ENCODE results near the gene FIGNL1.

FIGNL1 gene

DNA sequence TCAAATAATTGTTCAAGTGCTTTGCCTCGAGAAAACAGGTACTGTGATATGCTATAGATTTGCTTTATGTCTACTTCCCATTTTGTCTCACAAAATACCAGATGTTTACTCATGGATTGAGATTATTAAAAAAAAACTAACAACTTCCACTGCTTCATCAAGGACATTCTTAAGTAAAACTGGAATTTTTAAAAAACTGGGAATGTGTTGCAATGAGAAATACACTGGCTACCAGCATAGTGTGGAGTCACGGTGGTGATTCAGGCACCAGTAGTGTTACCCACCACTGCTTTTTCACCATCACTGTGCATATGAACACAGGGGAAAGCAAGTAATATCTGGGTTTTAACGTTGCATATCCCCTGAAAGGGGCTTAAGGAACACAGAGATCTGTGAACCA is 21.2 kb downstream of the FIGNL1 start:
- TF ChIP-seq, protein P1, sequence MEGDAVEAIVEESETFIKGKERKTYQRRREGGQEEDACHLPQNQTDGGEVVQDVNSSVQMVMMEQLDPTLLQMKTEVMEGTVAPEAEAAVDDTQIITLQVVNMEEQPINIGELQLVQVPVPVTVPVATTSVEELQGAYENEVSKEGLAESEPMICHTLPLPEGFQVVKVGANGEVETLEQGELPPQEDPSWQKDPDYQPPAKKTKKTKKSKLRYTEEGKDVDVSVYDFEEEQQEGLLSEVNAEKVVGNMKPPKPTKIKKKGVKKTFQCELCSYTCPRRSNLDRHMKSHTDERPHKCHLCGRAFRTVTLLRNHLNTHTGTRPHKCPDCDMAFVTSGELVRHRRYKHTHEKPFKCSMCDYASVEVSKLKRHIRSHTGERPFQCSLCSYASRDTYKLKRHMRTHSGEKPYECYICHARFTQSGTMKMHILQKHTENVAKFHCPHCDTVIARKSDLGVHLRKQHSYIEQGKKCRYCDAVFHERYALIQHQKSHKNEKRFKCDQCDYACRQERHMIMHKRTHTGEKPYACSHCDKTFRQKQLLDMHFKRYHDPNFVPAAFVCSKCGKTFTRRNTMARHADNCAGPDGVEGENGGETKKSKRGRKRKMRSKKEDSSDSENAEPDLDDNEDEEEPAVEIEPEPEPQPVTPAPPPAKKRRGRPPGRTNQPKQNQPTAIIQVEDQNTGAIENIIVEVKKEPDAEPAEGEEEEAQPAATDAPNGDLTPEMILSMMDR (IDR thresholded peaks at IDR 0.05; ENCODE audit: borderline replicate concordance, insufficient read depth, low read depth, low read length), result no peak
- no peak overlapping the region for H3K4me3 ChIP-seq (ENCODE audit: low read depth, low read length)

DNA sequence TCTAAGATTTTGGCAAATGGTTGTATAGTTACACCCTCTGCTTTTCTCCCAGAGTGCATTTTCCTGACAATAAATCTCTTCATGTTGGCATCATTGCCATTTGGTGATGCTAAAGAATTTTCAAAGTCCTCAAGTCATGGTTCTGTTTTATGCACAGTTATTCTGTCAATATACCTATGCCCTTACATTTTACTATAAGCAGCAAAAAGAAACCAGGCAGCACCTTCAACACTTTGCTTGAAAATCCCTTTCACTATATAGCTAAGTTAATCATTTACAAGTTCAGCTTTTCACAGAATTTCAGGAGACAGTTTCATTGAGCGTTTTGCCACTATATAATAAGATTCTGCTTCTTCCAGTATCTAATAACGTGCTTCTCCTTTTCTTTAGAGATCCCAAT is 22.6 kb downstream of the FIGNL1 start:
- H3K4me3 ChIP-seq (ENCODE audit: low read depth, low read length), result no peak overlapping the region
- TF ChIP-seq, protein P1 (IDR thresholded peaks at IDR 0.05; ENCODE audit: borderline replicate concordance, insufficient read depth, low read depth, low read length), result no peak

DNA sequence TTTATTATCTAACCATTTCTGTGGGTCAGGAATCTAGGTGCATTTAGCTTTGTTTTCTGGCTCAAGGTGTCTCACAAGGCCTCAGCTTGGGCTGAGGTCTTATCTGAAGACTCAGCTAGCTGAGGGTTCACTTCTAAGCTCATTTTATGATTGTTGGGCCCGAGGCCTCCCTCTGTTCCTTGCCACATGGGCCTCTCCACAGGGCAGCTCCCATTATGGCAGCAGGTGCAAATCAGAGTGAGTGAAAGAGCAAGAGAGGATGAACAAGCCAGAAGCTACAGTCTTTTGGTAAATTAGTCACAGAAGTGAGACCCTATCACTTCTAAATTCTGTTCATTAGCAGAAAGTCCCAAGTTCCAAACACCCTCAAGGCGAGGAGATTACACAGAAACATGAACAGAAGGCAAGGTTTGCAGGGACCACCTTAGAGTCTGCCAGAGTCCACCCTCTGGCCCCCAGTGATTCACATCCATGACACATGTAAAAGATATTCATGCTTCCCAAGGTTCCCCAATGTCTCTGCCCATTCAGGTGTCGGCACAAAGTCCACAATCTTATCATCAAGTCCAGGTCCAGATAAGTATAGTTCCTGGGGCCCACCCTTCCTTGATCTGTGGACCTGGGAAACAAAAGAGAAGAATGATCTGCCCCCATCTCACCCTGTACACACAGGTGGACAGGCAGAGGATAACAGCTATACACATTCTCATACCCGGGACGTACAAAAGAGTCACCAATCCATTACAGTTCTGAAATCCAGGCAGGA is 23.7 kb downstream of the FIGNL1 start:
- H3K4me3 ChIP-seq (ENCODE audit: low read depth, low read length), result no peak overlapping the region
- TF ChIP-seq, protein P1 (IDR thresholded peaks at IDR 0.05; ENCODE audit: borderline replicate concordance, insufficient read depth, low read depth, low read length), result no peak

DNA sequence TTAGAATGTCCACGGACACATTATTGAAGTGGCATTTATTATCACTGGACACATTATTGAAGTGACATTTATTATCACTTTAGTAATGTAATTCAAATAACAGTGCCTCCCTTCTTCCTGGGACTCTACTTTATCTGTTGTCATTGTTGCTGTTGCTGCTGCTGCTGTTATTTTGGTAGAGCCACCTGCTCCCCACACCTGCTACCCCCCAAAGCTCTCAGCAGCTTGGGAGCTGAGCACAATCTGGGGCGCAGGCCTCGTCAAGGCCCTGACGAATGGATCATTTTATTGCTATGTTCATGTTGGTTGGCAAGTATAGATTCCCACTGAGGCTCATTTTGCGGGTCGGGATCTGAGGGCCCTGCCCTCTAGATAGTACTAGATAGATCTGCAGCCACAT is 24.8 kb downstream of the FIGNL1 start:
- H3K4me3 ChIP-seq (ENCODE audit: low read depth, low read length), result no peak overlapping the region
- TF ChIP-seq, protein P1 (IDR thresholded peaks at IDR 0.05; ENCODE audit: borderline replicate concordance, insufficient read depth, low read depth, low read length), result no peak

DNA sequence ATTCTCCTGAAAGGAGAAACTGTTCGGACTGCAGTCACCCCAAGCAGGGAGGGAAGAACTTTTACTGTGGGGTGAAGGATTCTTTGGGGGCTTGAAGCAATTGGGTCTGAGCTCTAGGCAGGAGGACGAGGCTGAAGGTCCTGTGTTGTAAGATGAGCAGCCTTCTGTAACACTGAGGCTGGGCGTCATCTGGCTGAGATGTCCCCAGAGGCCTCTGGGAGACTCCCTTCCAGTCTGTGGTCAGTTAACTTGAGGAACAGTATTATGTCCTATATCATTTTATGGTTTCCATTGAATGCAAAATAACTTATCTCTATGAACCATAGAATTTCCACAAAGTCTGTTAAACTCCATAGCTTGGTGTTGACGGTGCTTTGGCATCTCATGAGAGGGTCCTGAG is 26.3 kb downstream of the FIGNL1 start:
- TF ChIP-seq, protein P1 (IDR thresholded peaks at IDR 0.05; ENCODE audit: borderline replicate concordance, insufficient read depth, low read depth, low read length), result no peak
- no peak overlapping the region for H3K4me3 ChIP-seq (ENCODE audit: low read depth, low read length)

DNA sequence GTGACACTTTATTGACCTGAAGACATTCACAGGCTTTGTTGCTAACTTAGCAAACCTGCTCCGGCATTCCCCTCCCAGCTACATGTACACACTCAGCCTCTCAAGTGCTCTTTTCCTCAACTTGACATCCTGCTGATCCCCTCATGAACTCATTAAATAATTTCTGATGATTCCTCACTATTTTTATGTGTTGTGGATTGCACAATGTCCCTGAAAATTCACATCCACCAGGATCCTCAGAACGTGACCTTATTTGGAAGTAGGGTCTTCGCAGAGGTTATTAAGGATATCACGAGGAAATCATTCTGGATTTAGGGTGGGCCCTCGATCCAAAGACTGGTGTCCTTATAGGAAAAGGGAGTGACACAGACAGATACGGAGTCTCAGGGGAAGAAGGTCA is 27.3 kb downstream of the FIGNL1 start:
- no peak overlapping the region for H3K4me3 ChIP-seq (ENCODE audit: low read depth, low read length)
- TF ChIP-seq, protein P1 (IDR thresholded peaks at IDR 0.05; ENCODE audit: borderline replicate concordance, insufficient read depth, low read depth, low read length), result no peak

DNA sequence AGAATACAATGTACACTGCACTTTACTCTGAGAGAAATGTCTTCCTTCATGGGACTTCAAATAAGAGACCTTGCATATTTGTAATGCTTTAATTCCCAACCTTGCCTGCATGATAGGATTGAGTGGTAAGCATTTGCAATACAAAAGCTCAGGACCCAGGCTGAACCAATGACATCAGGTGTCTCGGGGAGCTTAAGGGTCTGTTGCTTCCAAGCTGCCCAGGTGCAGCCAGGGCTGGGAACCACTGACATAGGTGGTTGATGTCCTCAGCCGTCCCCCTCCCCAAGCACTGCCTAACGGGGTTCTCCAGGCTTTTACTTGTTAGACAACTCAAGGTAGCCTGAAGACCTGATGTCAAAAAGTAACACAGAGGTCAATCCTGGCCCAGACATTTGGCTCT is 29.1 kb downstream of the FIGNL1 start:
- no peak overlapping the region for H3K4me3 ChIP-seq (ENCODE audit: low read depth, low read length)
- TF ChIP-seq, protein P1 (IDR thresholded peaks at IDR 0.05; ENCODE audit: borderline replicate concordance, insufficient read depth, low read depth, low read length), result no peak

Measured in GM12875 (cell line).